Measurements from ENCODE around the gene MASP2.
A peak's percentile ranks its signal among the peaks of the same experiment; 100 is the strongest.

MASP2 gene

DNA sequence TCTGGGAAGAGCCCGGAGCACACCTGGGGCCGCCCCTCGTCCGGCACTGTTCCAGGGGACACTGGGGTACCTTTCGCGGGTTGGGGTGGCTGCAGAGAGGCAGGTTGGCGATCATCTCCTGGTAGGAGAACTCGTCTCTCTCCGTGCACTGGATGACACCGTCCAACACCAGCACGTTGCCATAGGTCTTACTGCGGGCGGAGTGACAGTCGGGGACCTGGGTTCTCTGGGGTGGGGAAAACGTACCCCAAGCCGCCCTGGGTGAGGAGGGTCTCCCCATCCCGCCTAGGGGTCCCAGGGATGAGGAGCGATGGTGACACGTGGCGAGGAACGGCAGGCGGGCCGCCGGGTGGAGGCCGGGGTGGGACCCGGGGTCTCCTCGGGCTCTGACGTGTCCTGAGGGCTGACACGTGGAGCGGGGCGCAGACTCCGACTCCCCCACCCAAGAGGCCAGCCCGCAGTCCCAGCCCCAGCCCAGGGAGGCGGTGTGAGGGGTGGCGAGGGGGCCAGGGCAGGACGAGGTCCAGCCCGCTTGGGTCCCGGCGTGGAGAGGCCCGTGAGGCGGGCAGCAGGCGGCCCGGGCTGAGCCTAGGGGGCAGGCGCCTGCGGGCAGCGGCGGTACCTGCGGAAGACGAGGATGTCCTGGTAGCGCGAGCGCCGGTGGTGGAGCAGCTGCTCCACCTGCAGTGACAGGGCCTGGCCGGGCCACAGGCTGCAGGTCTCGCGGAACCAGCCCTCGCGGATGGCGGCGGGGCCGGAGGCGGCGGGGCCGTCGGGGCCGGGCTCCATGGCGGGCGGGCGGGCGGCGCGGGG lies 12.3 kb upstream of the MASP2 start:
- Histone ChIP-seq H3K36me3 (ENCODE audit: control insufficient read depth, insufficient read depth, low read length) (peaks cover 19% of the 10 kb centered on the region), H3K27me3 (replicated peaks; ENCODE audit: control insufficient read depth, insufficient read depth, low read length) (no peaks in the 10 kb centered on the region), H3K4me3 (replicated peaks; ENCODE audit: low read depth, low read length) (peak overlapping the region; percentile 96)
- TF ChIP-seq, protein P1, sequence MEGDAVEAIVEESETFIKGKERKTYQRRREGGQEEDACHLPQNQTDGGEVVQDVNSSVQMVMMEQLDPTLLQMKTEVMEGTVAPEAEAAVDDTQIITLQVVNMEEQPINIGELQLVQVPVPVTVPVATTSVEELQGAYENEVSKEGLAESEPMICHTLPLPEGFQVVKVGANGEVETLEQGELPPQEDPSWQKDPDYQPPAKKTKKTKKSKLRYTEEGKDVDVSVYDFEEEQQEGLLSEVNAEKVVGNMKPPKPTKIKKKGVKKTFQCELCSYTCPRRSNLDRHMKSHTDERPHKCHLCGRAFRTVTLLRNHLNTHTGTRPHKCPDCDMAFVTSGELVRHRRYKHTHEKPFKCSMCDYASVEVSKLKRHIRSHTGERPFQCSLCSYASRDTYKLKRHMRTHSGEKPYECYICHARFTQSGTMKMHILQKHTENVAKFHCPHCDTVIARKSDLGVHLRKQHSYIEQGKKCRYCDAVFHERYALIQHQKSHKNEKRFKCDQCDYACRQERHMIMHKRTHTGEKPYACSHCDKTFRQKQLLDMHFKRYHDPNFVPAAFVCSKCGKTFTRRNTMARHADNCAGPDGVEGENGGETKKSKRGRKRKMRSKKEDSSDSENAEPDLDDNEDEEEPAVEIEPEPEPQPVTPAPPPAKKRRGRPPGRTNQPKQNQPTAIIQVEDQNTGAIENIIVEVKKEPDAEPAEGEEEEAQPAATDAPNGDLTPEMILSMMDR (IDR thresholded peaks at IDR 0.05; ENCODE audit: insufficient read depth, low read length, poor library complexity, severe bottlenecking): no peak
- DNase-seq (ENCODE audit: extremely low read depth, insufficient read length): no peak

GRCh38 chr1:11058595-11059154 lies 11.6 kb upstream of the MASP2 start:
- Histone ChIP-seq H3K4me3 (replicated peaks; ENCODE audit: low read depth, low read length) (peak overlapping the region; percentile 96), H3K27me3 (replicated peaks; ENCODE audit: control insufficient read depth, insufficient read depth, low read length) (no peaks in the 10 kb centered on the region), H3K36me3 (ENCODE audit: control insufficient read depth, insufficient read depth, low read length) (peaks cover 19% of the 10 kb centered on the region)
- TF ChIP-seq, protein P1 (IDR thresholded peaks at IDR 0.05; ENCODE audit: insufficient read depth, low read length, poor library complexity, severe bottlenecking): no peak
- DNase-seq (ENCODE audit: extremely low read depth, insufficient read length): no peak

DNA sequence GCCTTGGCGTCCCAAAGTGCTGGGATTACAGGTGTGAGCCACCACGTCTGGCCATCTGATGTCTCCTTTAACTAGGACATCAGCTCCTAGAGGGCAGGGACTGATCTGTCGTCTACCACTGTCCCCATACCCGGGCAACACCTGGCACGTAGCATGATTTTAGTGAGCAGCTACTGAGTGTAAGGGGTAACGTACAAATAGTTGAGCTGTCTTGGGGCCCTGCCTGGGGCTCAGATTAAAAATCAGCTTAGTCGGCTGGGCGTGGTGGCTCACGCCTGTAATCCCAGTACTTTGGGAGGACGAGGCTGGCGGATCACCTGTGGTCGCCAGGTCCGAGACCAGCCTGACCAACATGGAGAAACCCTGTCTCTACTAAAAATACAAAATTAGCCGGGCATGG lies 11.0 kb upstream of the MASP2 start:
- TF ChIP-seq, protein P1 (IDR thresholded peaks at IDR 0.05; ENCODE audit: insufficient read depth, low read length, poor library complexity, severe bottlenecking): no peak
- Histone ChIP-seq H3K27me3 (replicated peaks; ENCODE audit: control insufficient read depth, insufficient read depth, low read length) (no peaks in the 10 kb centered on the region), H3K4me3 (replicated peaks; ENCODE audit: low read depth, low read length) (no peak overlapping the region), H3K36me3 (ENCODE audit: control insufficient read depth, insufficient read depth, low read length) (peaks cover 19% of the 10 kb centered on the region)
- DNase-seq (ENCODE audit: extremely low read depth, insufficient read length): no peak

- Histone ChIP-seq H3K36me3 (ENCODE audit: control insufficient read depth, insufficient read depth, low read length) (peaks cover 19% of the 10 kb centered on the region), H3K4me3 (replicated peaks; ENCODE audit: low read depth, low read length) (no peak overlapping the region), H3K27me3 (replicated peaks; ENCODE audit: control insufficient read depth, insufficient read depth, low read length) (no peaks in the 10 kb centered on the region)
- TF ChIP-seq, protein P1 (IDR thresholded peaks at IDR 0.05; ENCODE audit: insufficient read depth, low read length, poor library complexity, severe bottlenecking): no peak
- no peak for DNase-seq (ENCODE audit: extremely low read depth, insufficient read length)
These were observed 10.4 kb upstream of the MASP2 start for GRCh38 chr1:11057477-11057876.

DNA sequence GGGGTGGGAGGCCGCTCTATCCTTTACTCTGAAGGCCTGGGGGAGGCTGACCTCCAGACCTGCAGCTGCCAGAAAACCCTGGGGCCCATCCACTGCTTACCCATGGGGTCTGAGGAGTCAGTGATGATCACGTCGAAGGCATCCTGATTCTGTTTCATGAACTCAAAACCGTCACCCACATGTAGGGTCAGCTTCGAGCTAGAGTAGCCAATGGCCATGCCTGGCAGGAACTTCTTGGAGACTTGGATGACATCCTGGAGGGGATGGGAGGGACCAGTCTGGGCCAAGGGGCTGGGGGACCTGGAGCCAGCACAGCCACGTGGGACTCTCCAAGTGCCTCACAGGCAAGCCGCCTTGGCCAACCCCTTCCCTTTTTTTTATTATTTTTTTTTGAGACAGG lies 9.5 kb upstream of the MASP2 start:
- no peak for DNase-seq (ENCODE audit: extremely low read depth, insufficient read length)
- no peaks in the 10 kb centered on the region for H3K27me3 ChIP-seq (replicated peaks; ENCODE audit: control insufficient read depth, insufficient read depth, low read length)
- no peak overlapping the region for H3K4me3 ChIP-seq (replicated peaks; ENCODE audit: low read depth, low read length)
- TF ChIP-seq, protein P1 (IDR thresholded peaks at IDR 0.05; ENCODE audit: insufficient read depth, low read length, poor library complexity, severe bottlenecking): no peak
- H3K36me3 ChIP-seq (ENCODE audit: control insufficient read depth, insufficient read depth, low read length): peaks cover 19% of the 10 kb centered on the region

Measured in GM06990 (cell line).